ENCODE results near the gene AICDA.
"Not testable (repeated sequence)": the region's sequence is repeated elsewhere in the genome, so short reads cannot be mapped to it uniquely, and the experiment has no call there.

AICDA gene

DNA sequence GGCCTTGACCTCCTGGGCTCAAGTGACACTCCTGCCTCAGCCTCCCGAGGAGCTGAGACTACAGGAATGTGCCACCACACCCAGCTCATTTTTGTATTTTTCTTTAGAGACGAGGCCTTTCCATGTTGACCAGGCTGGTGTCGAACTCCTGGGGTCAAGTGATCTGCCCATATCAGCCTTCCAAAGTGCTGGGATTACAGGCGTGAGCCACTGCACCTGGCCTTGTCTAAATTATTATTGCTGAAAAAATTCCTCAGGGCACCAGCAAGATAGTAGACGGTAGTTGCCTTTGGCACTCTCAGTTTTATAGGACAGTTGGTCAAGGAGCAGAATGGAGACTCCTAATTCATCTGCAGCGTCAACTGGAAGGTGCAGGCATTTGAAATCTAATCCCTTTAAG is 2.5 kb upstream of the AICDA start:
- TF ChIP-seq, protein P1, sequence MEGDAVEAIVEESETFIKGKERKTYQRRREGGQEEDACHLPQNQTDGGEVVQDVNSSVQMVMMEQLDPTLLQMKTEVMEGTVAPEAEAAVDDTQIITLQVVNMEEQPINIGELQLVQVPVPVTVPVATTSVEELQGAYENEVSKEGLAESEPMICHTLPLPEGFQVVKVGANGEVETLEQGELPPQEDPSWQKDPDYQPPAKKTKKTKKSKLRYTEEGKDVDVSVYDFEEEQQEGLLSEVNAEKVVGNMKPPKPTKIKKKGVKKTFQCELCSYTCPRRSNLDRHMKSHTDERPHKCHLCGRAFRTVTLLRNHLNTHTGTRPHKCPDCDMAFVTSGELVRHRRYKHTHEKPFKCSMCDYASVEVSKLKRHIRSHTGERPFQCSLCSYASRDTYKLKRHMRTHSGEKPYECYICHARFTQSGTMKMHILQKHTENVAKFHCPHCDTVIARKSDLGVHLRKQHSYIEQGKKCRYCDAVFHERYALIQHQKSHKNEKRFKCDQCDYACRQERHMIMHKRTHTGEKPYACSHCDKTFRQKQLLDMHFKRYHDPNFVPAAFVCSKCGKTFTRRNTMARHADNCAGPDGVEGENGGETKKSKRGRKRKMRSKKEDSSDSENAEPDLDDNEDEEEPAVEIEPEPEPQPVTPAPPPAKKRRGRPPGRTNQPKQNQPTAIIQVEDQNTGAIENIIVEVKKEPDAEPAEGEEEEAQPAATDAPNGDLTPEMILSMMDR (IDR thresholded peaks at IDR 0.05) = no peak
- no peak overlapping the region for H3K27ac ChIP-seq
- H3K79me2 ChIP-seq = no peaks in the 10 kb centered on the region
- no peaks in the 10 kb centered on the region for H3K27me3 ChIP-seq (ENCODE audit: control insufficient read depth, insufficient read depth, low read length)
- no peaks in the 10 kb centered on the region for H3K36me3 ChIP-seq (ENCODE audit: control insufficient read depth, insufficient read depth, low read length)
- no peak overlapping the region for H2AFZ ChIP-seq
- H3K4me1 ChIP-seq = no peaks in the 10 kb centered on the region
- H3K4me2 ChIP-seq (ENCODE audit: low read length) = no peak overlapping the region
- no peak overlapping the region for H3K4me3 ChIP-seq (ENCODE audit: low read depth, low read length)
- H3K9ac ChIP-seq = no peak overlapping the region
- no peaks in the 10 kb centered on the region for H3K9me3 ChIP-seq (ENCODE audit: control insufficient read depth, low read length)

DNA sequence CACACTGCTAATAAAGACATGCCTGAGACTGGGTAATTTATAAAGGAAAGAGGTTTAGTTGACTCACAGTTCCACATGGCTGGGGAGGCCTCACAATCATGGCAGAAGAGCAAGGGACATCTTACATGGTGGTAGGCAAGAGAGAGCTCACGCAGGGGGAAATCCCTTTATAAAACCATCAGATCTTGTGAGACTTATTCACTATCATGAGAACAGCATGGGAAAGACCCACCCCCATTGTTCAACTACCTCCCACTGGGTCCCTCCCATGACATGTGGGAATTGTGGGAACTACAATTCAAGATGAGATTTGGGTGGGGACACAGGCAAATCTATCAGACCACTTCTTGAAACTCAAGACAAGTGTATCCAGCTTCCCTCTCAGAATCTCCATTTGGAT is 1.2 kb upstream of the AICDA start:
- H3K27me3 ChIP-seq (ENCODE audit: control insufficient read depth, insufficient read depth, low read length) = not testable (repeated sequence)

DNA sequence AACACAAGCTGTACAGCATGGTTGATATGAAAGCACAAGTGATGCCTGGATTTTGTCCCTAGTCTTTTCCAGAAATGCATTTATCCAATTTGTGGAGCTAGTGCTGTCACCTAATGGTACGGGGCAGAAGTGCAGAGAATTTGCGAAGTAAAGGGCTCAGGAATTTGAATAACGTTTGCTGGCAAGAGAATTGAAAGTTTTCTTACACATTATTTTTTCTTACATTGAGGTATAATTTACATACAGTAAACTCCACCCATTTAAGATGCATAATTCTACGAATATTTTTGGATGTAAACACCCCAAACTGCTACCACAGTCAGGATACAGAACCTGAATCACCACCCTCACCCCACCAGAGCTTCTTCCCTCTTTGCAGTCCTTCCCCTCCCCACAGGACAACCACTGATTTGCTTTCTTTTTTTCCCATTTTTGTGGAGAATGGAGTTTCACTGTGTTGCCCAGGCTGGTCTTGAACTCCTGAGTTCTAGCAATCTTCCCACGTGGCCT is 3.5 kb downstream of the AICDA start:
- TF ChIP-seq, protein P1 (IDR thresholded peaks at IDR 0.05) = peak; percentile 68
- Histone ChIP-seq H2AFZ (no peak overlapping the region), H3K4me1 (no peaks in the 10 kb centered on the region), H3K27me3 (ENCODE audit: control insufficient read depth, insufficient read depth, low read length) (no peaks in the 10 kb centered on the region), H3K79me2 (no peaks in the 10 kb centered on the region), H3K9me3 (ENCODE audit: control insufficient read depth, low read length) (no peaks in the 10 kb centered on the region), H3K4me2 (ENCODE audit: low read length) (no peak overlapping the region), H3K4me3 (ENCODE audit: low read depth, low read length) (no peak overlapping the region), H3K27ac (no peak overlapping the region), H3K36me3 (ENCODE audit: control insufficient read depth, insufficient read depth, low read length) (no peaks in the 10 kb centered on the region), H3K9ac (no peak overlapping the region)

More for the DNA sequence above, 1.2 kb upstream of the AICDA start:
- not testable (repeated sequence) for H3K27ac ChIP-seq; H3K9ac ChIP-seq; H3K9me3 ChIP-seq (ENCODE audit: control insufficient read depth, low read length); H3K79me2 ChIP-seq; H3K4me3 ChIP-seq (ENCODE audit: low read depth, low read length); H3K4me2 ChIP-seq (ENCODE audit: low read length); H2AFZ ChIP-seq; H3K36me3 ChIP-seq (ENCODE audit: control insufficient read depth, insufficient read depth, low read length); H3K4me1 ChIP-seq

DNA sequence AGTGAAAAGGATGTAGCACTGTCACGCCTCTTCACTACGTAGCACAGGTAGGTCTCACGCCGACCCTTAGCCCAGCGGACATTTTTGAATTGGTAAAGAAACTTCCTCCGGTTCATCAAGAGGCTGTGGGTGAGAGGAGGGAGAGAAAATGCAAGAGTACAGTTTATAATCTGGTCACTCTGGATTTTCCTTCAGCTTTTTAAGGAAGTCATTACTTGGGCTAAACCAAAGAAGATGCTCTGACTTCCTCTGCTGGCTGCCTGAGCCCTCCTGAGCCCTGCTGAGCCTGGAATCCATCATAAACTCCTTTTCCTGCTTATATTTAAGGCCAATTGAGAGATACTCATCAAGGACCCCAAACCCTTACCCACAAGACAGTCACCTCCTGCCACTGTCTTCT is 5.8 kb downstream of the AICDA start:
- Histone ChIP-seq H3K36me3 (ENCODE audit: control insufficient read depth, insufficient read depth, low read length) (no peaks in the 10 kb centered on the region), H3K27me3 (ENCODE audit: control insufficient read depth, insufficient read depth, low read length) (no peaks in the 10 kb centered on the region), H2AFZ (no peak overlapping the region), H3K27ac (no peak overlapping the region), H3K9ac (no peak overlapping the region), H3K4me3 (ENCODE audit: low read depth, low read length) (no peak overlapping the region), H3K4me1 (no peaks in the 10 kb centered on the region), H3K4me2 (ENCODE audit: low read length) (no peak overlapping the region), H3K79me2 (no peaks in the 10 kb centered on the region), H3K9me3 (ENCODE audit: control insufficient read depth, low read length) (no peaks in the 10 kb centered on the region)
- TF ChIP-seq, protein P1 (IDR thresholded peaks at IDR 0.05) = no peak

DNA sequence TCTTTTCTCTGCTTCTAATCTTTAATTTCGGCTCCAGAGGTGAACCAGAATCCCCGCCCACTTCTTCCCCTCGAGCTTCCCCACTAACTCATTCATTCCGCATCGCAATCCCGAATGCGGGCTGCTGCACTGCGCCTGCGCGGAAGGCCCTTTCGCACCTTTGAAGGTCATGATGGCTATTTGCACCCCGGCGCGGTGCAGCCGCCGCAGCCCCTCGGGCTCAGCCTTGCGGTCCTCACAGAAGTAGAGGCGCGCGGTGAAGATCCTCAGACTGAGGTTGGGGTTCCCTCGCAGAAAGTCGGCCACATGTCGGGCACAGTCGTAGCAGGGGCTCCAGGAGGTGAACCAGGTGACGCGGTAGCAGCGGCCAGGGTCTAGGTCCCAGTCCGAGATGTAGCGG is 7.6 kb downstream of the AICDA start:
- H3K36me3 ChIP-seq (ENCODE audit: control insufficient read depth, insufficient read depth, low read length) = no peaks in the 10 kb centered on the region
- H3K27me3 ChIP-seq (ENCODE audit: control insufficient read depth, insufficient read depth, low read length) = no peaks in the 10 kb centered on the region
- no peak overlapping the region for H3K4me2 ChIP-seq (ENCODE audit: low read length)
- H3K4me3 ChIP-seq (ENCODE audit: low read depth, low read length) = no peak overlapping the region
- H3K4me1 ChIP-seq = no peaks in the 10 kb centered on the region
- TF ChIP-seq, protein P1 (IDR thresholded peaks at IDR 0.05) = no peak
- H2AFZ ChIP-seq = no peak overlapping the region
- H3K27ac ChIP-seq = no peak overlapping the region
- H3K9me3 ChIP-seq (ENCODE audit: control insufficient read depth, low read length) = no peaks in the 10 kb centered on the region
- no peaks in the 10 kb centered on the region for H3K79me2 ChIP-seq
- H3K9ac ChIP-seq = no peak overlapping the region

All from parathyroid adenoma (tissue), 2 donors.